Thyroid gland (tissue), 4 donors: ENCODE measurements around the gene PLB1.

Source experiments
- CTCF ChIP-seq, 6 experiments: fragments of 200-600 bp in 3 of 6; fragments of 450-650 bp in 3 of 6; sonication (generic) in 3 of 6; IDR thresholded peaks; one replicate each; pipeline ENCODE4 v1.5.1; 2016 to 2019; ENCODE audit warnings: antibody characterized with exemption in 6 of 6, mild to moderate bottlenecking in 2 of 6, inconsistent platforms in 1 of 6, moderate library complexity in 1 of 6
- POLR2A ChIP-seq, 2 donors: fragments of 450-650 bp; IDR thresholded peaks; one replicate each; pipeline ENCODE4 v1.6.1; 2017; ENCODE audit warnings: antibody characterized with exemption in 2 of 2, mild to moderate bottlenecking in 2 of 2, moderate library complexity in 1 of 2

GRCh38 chr2:28546242-28546641, 50.4 kb downstream of the PLB1 start:
- TF ChIP-seq CTCF (IDR thresholded peaks at IDR 0.05): no peak
- TF ChIP-seq POLR2A (IDR thresholded peaks at IDR 0.05): no peak
